AG04450 (cell line): Measurements from ENCODE around the gene PREX1. TPM values are rescaled to one million over a fixed set of nuclear protein-coding genes. Genes with fewer than 3 reads are reported as not detected.
A peak's percentile ranks its signal among the peaks of the same experiment; 100 is the strongest.

Experiments used
- CTCF ChIA-PET: fragments of 300-600, 350-600 bp; formaldehyde crosslinking; extraction: SDS; loops from one replicate; lab custom pipeline; 2022; ENCODE audit warnings: antibody characterized with exemption, inconsistent platforms; lab: Charles Lee
- POLR2A ChIA-PET: fragments of 350-600 bp; formaldehyde crosslinking; extraction: SDS; loops from one replicate; lab custom pipeline; 2021; ENCODE audit warnings: antibody characterized with exemption, inconsistent platforms; lab: Yijun Ruan, JAX
- DNase-seq: peaks from one replicate; pipeline ENCODE4 v3.0.0-alpha.2; 2011; ENCODE audit warnings: low read depth, low spot score
- H3K27ac ChIP-seq: one replicate; pipeline ENCODE4 v1.5.1; 2012; ENCODE audit warnings: low read depth, low read length, control low read depth
- H3K27me3 ChIP-seq: one replicate; pipeline ENCODE4 v1.6.0; 2012; ENCODE audit warnings: low read length; ENCODE audit not compliant: control insufficient read depth, insufficient read depth
- H3K4me3 ChIP-seq: 2 replicates; pipeline ENCODE4 v1.5.1; 2011; ENCODE audit warnings: mild to moderate bottlenecking, low read depth, low read length, control low read depth
- H3K9me3 ChIP-seq: 2 replicates; pipeline ENCODE4 v1.5.1; 2012; ENCODE audit warnings: low read length; ENCODE audit not compliant: control insufficient read depth, insufficient read depth
- polyA plus RNA-seq: library from polyadenylated mRNA; depleted of rRNA; stranded (reverse); fragments of >200 nt; gene quantifications from 2 replicates; pipeline ENCODE4 v1.2.3, GENCODE V29; 2011
- TF ChIP-seq, protein P1 (sequence below): IDR thresholded peaks from 2 replicates; pipeline ENCODE4 v1.5.1; 2011; ENCODE audit warnings: low read depth, low read length, control low read depth, inconsistent platforms

Gene PREX1
- polyA plus RNA-seq, 1 experiment: 0.69 TPM

DNA sequence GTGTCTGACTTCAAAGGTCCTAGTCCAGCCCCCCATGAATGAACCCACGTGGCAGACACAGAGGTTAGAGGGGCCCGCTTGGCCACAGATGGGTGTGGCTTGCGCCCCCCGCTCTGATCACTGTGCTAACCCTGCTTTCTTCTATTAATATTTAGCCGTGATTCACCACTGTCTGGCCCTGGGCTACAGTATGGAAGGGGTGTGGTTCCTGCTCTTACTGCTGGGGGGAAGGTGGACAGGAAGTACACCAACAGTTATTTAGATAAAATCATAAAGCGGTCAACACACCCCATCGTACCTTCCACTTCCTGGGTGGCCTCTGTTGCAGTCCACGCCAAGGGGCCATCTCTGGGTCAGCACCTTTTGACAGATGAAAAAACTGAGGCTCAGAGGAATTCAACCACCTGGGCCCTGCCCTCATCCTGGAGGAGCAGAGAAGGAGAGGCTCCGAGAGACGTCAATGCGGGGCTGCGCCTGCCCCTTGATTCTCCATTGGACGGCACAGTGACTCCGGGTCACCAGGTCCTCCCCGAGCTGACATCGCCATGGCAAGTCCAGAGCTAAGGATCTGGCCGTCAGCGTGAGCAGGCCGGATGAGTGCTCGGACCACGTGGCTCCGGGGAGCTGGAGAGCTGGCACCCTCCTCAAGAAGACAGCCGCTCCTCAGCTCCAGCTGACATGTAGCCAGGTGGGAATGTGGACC, 206.3 kb downstream of the PREX1 start:
- no peak for DNase-seq
- Histone ChIP-seq H3K4me3 (no peak overlapping the region), H3K27me3 (peaks cover 3% of the 10 kb centered on the region), H3K27ac (no peak overlapping the region), H3K9me3 (peaks cover 6% of the 10 kb centered on the region)
- ChIA-PET POLR2A (no interaction called here), CTCF (interaction anchor here (0.6 to 5.5 kb wide), 51 partner anchors 8 to 1162 kb away, joined by 3 to 142 read pairs (median 5); no protein-coding TSS in a partner anchor)
- TF ChIP-seq, protein P1, sequence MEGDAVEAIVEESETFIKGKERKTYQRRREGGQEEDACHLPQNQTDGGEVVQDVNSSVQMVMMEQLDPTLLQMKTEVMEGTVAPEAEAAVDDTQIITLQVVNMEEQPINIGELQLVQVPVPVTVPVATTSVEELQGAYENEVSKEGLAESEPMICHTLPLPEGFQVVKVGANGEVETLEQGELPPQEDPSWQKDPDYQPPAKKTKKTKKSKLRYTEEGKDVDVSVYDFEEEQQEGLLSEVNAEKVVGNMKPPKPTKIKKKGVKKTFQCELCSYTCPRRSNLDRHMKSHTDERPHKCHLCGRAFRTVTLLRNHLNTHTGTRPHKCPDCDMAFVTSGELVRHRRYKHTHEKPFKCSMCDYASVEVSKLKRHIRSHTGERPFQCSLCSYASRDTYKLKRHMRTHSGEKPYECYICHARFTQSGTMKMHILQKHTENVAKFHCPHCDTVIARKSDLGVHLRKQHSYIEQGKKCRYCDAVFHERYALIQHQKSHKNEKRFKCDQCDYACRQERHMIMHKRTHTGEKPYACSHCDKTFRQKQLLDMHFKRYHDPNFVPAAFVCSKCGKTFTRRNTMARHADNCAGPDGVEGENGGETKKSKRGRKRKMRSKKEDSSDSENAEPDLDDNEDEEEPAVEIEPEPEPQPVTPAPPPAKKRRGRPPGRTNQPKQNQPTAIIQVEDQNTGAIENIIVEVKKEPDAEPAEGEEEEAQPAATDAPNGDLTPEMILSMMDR: no peak

DNA sequence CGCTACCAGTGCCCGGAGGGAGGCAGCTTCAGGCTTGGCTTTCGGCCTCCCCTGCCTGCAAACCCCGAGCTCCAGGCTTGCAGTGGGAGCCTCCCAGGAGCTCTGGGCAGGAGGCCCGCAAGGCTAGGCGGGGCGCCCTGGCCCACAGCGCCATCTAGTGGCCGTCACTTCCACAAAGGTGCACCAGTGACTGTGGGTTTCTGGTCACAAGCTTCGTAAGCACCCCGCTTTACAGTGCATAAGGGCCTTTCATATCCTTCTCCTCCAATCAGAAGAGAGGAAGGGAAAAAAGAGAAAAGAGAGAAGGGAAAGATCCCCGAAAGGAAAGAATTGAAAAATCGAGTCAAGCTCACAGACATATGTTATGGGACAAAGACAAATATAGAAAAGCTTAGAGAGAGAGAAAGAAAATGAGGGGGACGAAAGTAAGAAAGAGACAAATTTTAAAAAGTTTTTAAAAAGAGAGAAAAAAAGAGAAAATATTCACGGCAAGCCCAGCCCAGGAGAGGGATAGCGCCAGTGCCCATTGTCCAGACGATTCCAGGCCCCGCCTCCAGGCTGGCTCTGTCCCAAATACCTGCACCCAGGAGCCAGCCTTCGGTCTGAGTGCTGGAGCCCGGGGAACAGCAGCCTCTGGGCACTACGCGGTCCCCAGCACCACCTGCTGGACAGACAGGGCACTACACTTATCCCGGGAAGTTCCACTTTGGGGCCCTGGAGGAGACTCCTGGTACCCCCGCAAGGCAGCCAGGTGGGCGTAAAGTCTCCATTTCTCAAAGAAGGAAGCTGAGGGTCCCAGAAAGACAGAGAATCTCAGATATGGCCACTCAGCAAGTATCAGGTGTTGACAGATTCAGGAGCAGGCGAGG, 207.1 kb downstream of the PREX1 start:
- DNase-seq: no peak
- Histone ChIP-seq H3K4me3 (peak overlapping the region; percentile 42), H3K9me3 (peaks cover 6% of the 10 kb centered on the region), H3K27ac (no peak overlapping the region), H3K27me3 (peaks cover 5% of the 10 kb centered on the region)
- TF ChIP-seq, protein P1: peak; percentile 97
- POLR2A ChIA-PET: no interaction called here
- CTCF ChIA-PET: interaction anchor here (0.6 to 5.5 kb wide), 61 partner anchors 8 to 1161 kb away, joined by 3 to 142 read pairs (median 5); no protein-coding TSS in a partner anchor

DNA sequence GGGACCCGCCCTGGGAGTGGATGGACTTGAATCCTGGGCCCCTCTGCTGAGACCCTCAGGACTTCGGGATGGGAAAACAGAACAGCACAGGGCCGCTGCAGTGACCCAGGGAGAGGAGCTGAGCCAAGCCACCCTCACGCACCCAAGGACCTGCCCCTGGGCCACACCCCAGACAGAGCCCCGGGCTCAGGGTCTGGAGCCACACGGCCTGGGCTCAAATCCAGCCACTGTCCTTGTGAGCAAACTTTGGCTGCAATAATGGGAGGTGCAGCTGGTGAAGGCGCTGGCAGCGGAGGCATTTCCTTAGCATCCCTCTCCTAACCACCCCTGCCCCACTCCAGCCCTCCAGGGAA, 207.7 kb downstream of the PREX1 start:
- POLR2A ChIA-PET: no interaction called here
- Histone ChIP-seq H3K27me3 (peaks cover 7% of the 10 kb centered on the region), H3K4me3 (no peak overlapping the region), H3K27ac (no peak overlapping the region), H3K9me3 (peaks cover 6% of the 10 kb centered on the region)
- CTCF ChIA-PET: interaction anchor here (0.6 to 5.5 kb wide), 47 partner anchors 10 to 1161 kb away, joined by 3 to 142 read pairs (median 6); no protein-coding TSS in a partner anchor
- TF ChIP-seq, protein P1: no peak
- DNase-seq: no peak

DNA sequence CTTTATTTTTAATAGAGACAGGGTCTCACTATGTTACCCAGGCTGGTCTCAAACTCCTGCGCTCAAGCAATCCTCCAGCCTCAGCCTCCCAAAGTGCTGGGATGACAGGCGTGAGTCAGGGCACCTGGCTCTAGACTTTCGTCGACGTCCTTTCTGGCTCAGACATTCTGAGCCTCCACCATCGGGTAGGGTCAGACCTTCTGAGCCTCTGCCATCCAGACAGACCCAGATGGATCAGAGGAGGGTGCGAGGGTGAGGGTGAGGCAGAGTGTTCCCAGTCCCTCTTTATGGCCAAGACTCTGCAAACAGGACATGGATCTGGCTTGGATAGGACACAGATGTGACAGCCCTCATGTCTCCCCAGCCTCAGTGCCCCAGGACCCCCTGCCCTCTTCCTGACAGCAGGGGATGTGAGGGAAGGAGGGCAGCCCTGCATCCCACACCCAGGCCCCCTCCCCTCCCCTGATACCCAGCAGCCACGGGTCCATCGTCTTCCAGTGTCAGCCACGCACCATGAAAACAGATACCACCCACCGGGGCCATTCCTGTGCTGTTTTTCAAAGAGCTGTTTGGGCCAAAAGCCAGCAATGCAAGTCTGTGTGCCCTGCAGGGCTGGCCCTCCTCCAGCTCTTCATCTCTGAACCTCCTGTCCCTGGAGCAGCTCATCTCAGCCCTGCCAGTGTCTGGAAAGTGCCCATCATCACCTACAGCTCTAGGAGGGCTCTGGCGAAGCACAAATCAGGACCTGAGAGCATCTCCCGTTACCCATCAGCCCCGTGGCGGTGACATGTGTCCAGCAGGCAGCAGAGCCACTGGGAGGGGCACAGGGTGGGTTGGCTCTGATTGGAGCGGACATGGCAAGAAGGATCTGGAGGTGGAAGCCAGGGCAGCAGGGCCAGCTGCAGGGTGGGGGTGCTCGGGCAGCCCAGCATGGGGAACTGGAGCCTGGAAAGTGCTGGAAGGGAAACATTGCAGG, 208.4 kb downstream of the PREX1 start:
- Histone ChIP-seq H3K27me3 (peaks cover 7% of the 10 kb centered on the region), H3K27ac (no peak overlapping the region), H3K4me3 (no peak overlapping the region), H3K9me3 (peaks cover 6% of the 10 kb centered on the region)
- no peak for DNase-seq
- TF ChIP-seq, protein P1: no peak
- ChIA-PET POLR2A (no interaction called here), CTCF (interaction anchor here (0.6 to 5.5 kb wide), 15 partner anchors 10 to 956 kb away, joined by 3 to 142 read pairs (median 9); no protein-coding TSS in a partner anchor)
